Natural killer cell treated with Interleukin-12 subunit alpha and Interleukin-12 subunit beta and Interleukin-15 and Interleukin-18, amount 100 ng/mL, for 72 hours (primary cell): ENCODE data around the gene RPL31. TPM values are rescaled to one million over a fixed set of nuclear protein-coding genes. Genes with fewer than 3 reads are reported as not detected.

Experiments used
- ATAC-seq, 2 donors: fragments of 150-1000 bp; cut with Tn5 transposase in 1 of 2; sonication (Bioruptor Pico), chemical (Tn5 transposase) in 1 of 2; 2 replicates each; pipeline ENCODE4 v1.10.0; 2021
- DNase-seq: peaks from one replicate; pipeline ENCODE4 v3.0.0; 2022; ENCODE audit warnings: low spot score
- H3K27ac Mint-ChIP-seq, 2 donors: 1 replicate in 1 of 2; 2 replicates in 1 of 2; pipeline ENCODE4 v1.8.0; 2022; ENCODE audit warnings: mixed read lengths in 2 of 2, mild to moderate bottlenecking in 1 of 2, moderate library complexity in 1 of 2
- H3K27me3 Mint-ChIP-seq, 2 donors: 1 replicate in 1 of 2; 2 replicates in 1 of 2; pipeline ENCODE4 v1.8.0; 2022; ENCODE audit warnings: mixed read lengths in 2 of 2
- H3K36me3 Mint-ChIP-seq: one replicate; pipeline ENCODE4 v1.8.0; 2022; ENCODE audit warnings: mixed read lengths
- H3K4me1 Mint-ChIP-seq, 2 donors: 1 replicate in 1 of 2; 2 replicates in 1 of 2; pipeline ENCODE4 v1.8.0; 2022; ENCODE audit warnings: low read depth in 2 of 2, mixed read lengths in 2 of 2, mild to moderate bottlenecking in 1 of 2
- H3K4me3 Mint-ChIP-seq: one replicate; pipeline ENCODE4 v1.8.0; 2022; ENCODE audit warnings: mixed read lengths
- H3K9me3 Mint-ChIP-seq: 2 replicates; pipeline ENCODE4 v1.8.0; 2022; ENCODE audit warnings: mixed read lengths
- total RNA-seq, 2 donors: library from RNA; stranded (reverse); gene quantifications; one replicate each; pipeline ENCODE4 v1.2.3, GENCODE V29; 2022

The RPL31 gene
- total RNA-seq, 2 donors from 2014 or later, result 623 to 1,027 TPM

DNA sequence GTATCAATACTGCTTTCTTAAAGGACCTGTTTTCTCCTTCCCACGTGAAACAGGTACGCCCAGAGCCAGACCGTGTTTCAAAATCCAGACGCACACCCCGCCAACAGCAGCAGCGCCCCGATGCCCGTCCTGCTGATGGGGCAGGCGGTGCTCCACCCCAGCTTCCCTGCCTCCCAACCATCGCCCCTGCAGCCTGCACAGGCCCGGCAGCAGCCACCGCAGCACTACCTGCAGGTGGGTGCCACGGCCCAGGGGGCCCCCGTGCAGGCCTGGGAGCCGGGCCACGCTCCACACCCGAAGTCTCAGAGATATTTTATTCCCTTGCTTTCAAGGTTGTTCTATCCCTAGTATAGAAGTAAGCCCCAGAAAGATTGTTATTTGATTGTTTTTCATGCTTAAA lies 8.8 kb upstream of the RPL31 start:
- Mint-ChIP-seq H3K9me3 (no peaks in the 10 kb centered on the region), H3K4me1 (peaks cover 0 to 5% of the 10 kb centered on the region in 2 donors), H3K36me3 (no peaks in the 10 kb centered on the region), H3K27me3 (no peaks in the 10 kb centered on the region), H3K4me3 (no peak overlapping the region), H3K27ac (no peak overlapping the region)
- DNase-seq (no peak), ATAC-seq (no peak)

DNA sequence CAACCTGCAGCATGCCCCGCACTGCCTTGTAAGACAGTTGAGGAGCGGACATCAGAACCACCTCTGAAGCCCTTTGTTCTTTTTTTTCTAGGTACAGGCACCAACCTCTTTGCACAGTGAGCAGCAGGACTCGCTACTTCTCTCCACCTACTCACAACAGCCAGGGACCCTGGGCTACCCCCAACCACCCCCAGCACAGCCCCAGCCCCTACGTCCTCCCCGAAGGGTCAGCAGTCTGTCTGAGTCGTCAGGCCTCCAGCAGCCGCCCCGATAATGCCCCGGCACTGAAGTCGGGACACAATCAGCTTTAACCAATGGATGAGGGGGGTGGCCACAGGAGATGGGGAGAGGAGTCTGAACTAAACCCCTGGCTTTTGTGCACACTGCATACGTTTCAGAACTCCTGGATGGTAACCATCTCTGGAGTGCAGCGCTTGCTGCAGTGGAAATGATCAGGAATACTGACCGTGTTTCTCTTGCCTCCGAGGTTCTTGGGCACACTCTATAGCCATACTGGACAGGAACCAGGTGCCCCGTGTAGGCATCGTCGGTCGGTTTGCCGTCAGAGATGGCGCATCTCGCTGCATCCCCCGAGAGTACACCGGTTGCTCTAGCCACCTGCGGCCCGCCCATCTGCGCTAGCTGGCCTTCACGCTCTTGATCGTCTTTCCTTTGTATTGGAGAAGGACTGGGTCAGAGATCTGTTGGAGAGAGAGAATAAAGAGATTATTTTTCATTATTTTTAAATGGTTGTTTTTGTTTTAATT lies 6.6 kb upstream of the RPL31 start:
- no peaks in the 10 kb centered on the region for H3K9me3 Mint-ChIP-seq
- DNase-seq, result no peak
- no peak overlapping the region for H3K4me3 Mint-ChIP-seq
- peaks cover 0 to 4% of the 10 kb centered on the region in 2 donors for H3K27me3 Mint-ChIP-seq
- no peak overlapping the region for H3K27ac Mint-ChIP-seq
- no peaks in the 10 kb centered on the region for H3K36me3 Mint-ChIP-seq
- peaks cover 0 to 5% of the 10 kb centered on the region in 2 donors for H3K4me1 Mint-ChIP-seq
- no peak for ATAC-seq

DNA sequence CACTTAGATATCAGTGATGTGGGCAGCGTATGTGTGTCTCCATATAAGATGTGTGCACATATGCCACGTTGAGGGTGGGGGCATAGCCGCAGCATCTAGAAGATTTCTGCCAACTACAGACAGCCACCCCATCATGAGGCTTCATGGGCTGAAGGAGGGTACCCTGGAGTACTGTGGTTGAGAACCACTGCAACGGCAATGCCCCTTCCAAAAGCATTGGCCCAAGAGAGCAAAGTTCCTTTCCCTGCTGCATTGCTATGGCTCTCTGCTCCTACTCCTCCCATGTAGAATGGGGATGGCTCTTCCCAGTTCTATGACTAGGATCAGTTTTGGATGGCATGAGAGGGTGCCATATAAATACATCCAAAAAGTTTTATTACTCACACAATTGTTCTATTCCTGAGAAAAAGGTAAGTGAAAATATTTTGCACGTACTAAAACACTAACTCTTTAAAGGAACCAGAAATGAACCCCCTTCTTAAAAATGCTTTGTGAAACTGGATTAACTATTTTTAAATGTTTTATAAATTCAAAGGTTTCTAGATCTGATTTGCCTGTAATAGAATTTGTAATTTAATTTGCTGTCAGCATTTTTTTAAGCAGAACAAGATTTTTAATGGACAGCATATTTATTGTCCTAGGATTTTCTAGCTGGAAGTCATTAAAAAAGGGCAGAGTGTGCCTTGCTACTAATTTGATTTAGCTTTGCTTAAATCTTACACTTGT lies 4.4 kb upstream of the RPL31 start:
- H3K27me3 Mint-ChIP-seq, result peaks cover 0 to 4% of the 10 kb centered on the region in 2 donors
- no peak overlapping the region for H3K4me3 Mint-ChIP-seq
- peaks cover 8 to 10% of the 10 kb centered on the region in 2 donors for H3K4me1 Mint-ChIP-seq

DNA sequence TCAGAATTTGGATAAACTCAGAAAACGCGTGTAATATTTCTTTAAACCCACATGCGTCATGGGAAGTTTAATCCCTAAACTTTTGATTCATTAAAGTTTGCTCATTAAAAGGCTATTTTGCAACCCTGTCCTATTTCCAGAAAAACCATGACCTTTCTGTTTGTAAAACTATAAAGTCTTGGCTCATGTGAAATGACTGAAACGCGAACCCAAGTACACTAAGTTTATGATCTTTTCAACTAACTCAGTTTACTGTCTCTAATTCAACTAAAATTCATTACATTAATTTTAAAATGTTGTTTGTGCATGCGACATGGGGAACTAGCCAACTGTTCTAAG lies 3.9 kb upstream of the RPL31 start:
- ATAC-seq, result no peak
- no peak for DNase-seq
- Mint-ChIP-seq H3K4me3 (no peak overlapping the region), H3K27me3 (peaks cover 0 to 4% of the 10 kb centered on the region in 2 donors), H3K36me3 (peaks cover 7% of the 10 kb centered on the region), H3K4me1 (peaks cover 13 to 14% of the 10 kb centered on the region in 2 donors), H3K9me3 (no peaks in the 10 kb centered on the region), H3K27ac (no peak overlapping the region)

More for the DNA sequence above, 4.4 kb upstream of the RPL31 start:
- Mint-ChIP-seq H3K9me3 (no peaks in the 10 kb centered on the region), H3K36me3 (peaks cover 2% of the 10 kb centered on the region), H3K27ac (no peak overlapping the region)
- ATAC-seq (no peak), DNase-seq (no peak)

DNA sequence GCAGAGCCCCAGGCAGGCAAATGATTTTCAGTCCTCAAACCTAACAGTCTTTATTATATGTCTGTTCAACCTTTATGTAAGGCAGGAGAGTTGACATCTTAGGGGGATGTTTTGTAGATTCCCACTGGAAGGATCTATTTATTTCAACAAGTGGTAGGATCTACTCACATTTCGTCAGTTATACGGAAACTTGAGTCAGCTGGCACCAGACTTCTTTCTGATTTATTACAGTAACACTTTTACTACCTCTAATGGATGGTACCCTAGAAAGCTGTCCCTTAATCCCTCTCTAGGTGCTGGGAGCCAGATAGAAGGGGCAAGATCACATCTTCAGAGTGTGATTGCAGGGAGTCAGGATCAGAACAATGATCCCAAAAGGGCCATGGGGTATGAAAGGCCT lies 2.1 kb upstream of the RPL31 start:
- ATAC-seq (no peak), DNase-seq (no peak)
- Mint-ChIP-seq H3K9me3 (no peaks in the 10 kb centered on the region), H3K36me3 (peaks cover 25% of the 10 kb centered on the region), H3K27ac (peak overlapping the region in 1 of 2 donors; percentile 40), H3K27me3 (peaks cover 0 to 4% of the 10 kb centered on the region in 2 donors), H3K4me3 (no peak overlapping the region), H3K4me1 (peaks cover 31 to 32% of the 10 kb centered on the region in 2 donors)

DNA sequence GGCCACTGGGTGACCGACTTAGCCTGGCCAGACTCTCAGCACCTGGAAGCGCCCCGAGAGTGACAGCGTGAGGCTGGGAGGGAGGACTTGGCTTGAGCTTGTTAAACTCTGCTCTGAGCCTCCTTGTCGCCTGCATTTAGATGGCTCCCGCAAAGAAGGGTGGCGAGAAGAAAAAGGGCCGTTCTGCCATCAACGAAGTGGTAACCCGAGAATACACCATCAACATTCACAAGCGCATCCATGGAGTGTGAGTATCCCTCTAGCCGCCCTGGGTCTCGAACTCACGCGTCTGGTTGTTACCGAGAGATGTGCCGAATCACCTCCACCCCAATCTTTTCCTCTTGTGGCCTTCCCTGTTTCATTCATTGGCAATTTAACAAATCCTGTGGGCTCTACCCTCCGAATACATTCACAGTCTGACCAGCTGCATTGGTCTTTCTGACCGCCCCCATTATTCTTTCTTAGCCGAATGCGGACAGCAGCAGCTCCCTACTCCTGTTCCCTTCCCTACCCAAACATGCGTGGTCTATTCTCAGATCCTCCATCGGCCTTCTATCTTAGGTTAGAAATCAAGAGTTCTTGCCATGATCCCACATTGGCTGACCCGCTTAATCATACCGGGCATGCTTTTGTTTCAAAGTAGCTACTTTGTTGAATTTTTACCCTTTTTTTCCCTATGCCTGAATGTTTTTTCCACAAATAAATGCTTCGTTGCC lies 631 bp downstream of the RPL31 start:
- Mint-ChIP-seq H3K36me3 (peaks cover 44% of the 10 kb centered on the region), H3K27me3 (peaks cover 0 to 4% of the 10 kb centered on the region in 2 donors), H3K27ac (peak overlapping the region; percentile 90 to 96), H3K4me1 (peaks cover 45 to 47% of the 10 kb centered on the region in 2 donors), H3K4me3 (peak overlapping the region; percentile 95), H3K9me3 (no peaks in the 10 kb centered on the region)
- DNase-seq (no peak), ATAC-seq (no peak)

DNA sequence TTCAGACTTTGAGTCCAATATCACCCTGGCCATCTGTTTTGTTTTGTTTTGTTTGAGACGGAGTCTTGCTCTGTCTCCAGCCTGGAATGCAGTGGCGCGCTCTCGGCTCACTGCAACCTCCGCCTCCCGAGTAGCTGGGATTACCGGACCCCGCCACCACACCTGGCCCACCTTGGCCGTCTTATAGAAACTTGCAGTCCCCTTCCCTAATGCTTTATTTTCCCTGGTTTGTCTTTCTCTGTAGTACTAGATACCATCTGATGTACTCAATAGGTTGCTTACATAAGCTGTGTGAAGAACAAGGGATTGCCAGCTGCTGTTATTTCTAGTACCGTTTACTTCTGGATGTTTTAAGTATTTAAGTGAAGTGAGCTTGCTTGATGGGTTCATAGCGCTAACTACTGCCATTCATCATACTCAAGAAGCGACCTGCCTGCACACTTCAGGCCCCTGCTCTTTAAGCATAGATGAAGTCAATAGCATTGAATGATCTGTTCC lies 1.2 kb downstream of the RPL31 start:
- no peak for DNase-seq
- peaks cover 0 to 4% of the 10 kb centered on the region in 2 donors for H3K27me3 Mint-ChIP-seq
- no peaks in the 10 kb centered on the region for H3K9me3 Mint-ChIP-seq
- no peak for ATAC-seq
- peak overlapping the region; percentile 90 to 96 for H3K27ac Mint-ChIP-seq
- H3K4me3 Mint-ChIP-seq, result peak overlapping the region; percentile 95
- peaks cover 45 to 52% of the 10 kb centered on the region in 2 donors for H3K4me1 Mint-ChIP-seq
- H3K36me3 Mint-ChIP-seq, result peaks cover 48% of the 10 kb centered on the region

DNA sequence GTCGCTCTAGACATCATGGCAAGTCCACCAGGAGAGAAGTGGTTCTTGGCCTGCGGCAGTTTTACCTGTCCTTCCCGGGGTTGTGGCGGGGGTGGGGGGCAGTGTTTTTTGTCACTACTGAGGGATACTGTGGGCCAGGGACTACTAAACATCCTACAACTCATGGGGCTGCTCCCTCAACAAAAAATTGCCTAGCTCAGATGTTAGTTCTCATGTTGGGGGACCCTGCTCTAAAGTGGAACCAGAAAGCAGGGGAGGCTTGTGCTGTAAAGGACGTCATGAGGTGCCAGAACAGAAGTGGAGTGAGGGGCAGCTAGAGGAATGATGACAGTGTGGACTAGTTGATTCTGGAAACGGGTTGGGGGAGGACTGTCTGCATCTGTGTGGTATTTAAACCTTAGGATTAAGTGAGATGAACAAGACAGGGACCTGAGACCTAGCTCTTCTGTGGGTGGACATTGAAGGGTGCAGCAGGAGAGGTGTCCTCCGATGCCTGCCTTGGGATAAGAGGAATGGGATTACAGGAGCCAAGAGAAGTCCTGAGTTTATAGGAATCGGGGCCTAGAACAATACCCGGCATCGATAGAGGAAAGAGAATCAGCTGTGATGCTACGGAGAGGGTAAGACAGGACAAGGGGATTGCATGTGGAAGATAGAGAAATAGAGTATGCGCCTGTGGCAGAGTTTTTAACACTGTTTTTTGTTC lies 2.7 kb downstream of the RPL31 start:
- Mint-ChIP-seq H3K4me3 (peak overlapping the region; percentile 95), H3K27ac (peak overlapping the region; percentile 90 to 96), H3K9me3 (no peaks in the 10 kb centered on the region), H3K36me3 (peaks cover 48% of the 10 kb centered on the region), H3K4me1 (peaks cover 45 to 56% of the 10 kb centered on the region in 2 donors), H3K27me3 (peaks cover 0 to under 1% of the 10 kb centered on the region in 2 donors)
- DNase-seq, result no peak
- no peak for ATAC-seq

DNA sequence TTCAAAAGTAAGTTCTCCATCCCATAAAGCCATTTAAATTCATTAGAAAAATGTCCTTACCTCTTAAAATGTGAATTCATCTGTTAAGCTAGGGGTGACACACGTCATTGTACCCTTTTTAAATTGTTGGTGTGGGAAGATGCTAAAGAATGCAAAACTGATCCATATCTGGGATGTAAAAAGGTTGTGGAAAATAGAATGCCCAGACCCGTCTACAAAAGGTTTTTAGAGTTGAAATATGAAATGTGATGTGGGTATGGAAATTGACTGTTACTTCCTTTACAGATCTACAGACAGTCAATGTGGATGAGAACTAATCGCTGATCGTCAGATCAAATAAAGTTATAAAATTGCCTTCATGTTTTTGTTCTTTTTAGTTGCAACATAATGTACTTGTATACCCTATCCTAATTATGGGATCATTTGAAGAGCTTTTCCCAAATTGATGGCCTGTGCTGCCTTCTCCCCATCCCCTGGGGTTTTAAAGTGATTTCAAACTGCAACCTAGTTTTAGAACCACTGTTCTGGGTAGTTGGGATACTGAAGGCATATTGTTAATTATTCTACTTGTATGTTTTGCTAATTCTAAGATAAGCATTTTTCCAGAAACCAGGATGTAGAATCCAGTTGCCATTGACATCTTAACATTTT lies 4.1 kb downstream of the RPL31 start:
- ATAC-seq, result no peak
- H3K4me1 Mint-ChIP-seq, result peaks cover 45 to 56% of the 10 kb centered on the region in 2 donors
- peak overlapping the region; percentile 95 for H3K4me3 Mint-ChIP-seq
- H3K27ac Mint-ChIP-seq, result peak overlapping the region in 1 of 2 donors; percentile 90
- H3K27me3 Mint-ChIP-seq, result no peaks in the 10 kb centered on the region
- no peak for DNase-seq
- no peaks in the 10 kb centered on the region for H3K9me3 Mint-ChIP-seq
- peaks cover 48% of the 10 kb centered on the region for H3K36me3 Mint-ChIP-seq

DNA sequence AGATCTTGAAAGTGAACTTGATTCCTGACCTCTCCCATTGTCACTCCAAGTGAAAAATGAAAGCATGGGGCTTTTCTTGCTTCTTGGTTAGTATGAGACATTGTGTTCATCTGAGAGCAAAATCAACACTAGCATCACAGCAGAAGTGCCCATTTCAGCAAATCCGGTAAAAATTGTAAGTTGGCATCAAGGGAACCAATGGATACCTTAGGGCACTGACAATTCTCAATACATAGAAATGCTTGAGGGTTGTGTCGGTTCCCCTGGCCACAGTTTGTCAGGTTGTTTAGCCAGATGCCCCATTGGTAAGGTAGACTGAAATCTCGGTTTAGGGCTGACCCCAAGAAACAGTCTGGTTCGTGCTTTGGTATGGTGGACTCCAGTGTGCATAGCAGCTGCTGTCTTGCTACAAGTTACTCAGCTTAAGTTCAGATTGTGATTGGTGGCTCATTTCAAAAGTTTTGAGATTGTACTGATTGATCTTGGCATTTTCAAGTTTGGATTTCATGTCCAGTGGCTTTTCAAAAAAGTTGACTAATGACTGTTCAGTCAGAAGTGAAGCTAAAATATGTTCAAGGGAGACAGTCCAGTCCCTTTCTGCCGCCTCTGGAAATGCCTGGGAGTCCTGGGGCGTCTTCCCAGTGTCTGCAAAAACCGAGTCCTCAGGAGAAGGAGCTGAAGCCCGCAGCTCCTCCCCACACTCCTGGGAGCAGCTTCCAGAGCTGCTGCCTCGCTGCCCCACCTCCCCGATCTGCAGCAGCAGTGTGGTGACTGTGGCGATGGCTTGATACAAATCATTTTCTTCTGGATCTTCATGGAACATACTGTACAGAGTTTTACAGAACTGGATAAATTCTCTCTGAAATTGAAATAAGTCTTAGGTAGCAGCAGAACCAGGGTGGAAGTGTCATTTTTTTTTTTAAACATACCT lies 5.6 kb downstream of the RPL31 start:
- Mint-ChIP-seq H3K4me1 (peaks cover 47 to 53% of the 10 kb centered on the region in 2 donors), H3K4me3 (peak overlapping the region; percentile 22), H3K9me3 (no peaks in the 10 kb centered on the region), H3K27ac (peak overlapping the region; percentile 56 to 76), H3K36me3 (peaks cover 51% of the 10 kb centered on the region), H3K27me3 (no peaks in the 10 kb centered on the region)
- DNase-seq (no peak), ATAC-seq (no peak)

DNA sequence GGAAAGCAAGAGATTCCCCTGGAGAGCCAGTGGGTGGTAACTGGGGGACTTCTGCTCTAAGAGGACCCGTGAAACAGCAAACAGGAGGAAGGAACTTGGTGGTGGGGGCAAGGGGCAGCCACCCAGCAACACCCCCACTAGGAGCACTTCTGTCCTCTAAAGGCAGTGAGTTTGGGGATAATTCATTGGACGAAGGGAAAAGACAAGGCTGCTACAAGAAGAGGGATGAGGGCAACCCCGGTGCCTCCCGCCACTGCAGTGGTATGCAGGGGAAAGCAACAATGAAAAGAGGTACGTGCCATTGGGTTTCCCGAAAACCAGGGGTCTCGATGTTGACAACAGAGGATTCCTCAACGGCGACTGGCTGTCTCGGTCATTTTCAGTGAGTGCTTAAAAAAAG lies 9.1 kb downstream of the RPL31 start:
- no peak overlapping the region for H3K4me3 Mint-ChIP-seq

DNA sequence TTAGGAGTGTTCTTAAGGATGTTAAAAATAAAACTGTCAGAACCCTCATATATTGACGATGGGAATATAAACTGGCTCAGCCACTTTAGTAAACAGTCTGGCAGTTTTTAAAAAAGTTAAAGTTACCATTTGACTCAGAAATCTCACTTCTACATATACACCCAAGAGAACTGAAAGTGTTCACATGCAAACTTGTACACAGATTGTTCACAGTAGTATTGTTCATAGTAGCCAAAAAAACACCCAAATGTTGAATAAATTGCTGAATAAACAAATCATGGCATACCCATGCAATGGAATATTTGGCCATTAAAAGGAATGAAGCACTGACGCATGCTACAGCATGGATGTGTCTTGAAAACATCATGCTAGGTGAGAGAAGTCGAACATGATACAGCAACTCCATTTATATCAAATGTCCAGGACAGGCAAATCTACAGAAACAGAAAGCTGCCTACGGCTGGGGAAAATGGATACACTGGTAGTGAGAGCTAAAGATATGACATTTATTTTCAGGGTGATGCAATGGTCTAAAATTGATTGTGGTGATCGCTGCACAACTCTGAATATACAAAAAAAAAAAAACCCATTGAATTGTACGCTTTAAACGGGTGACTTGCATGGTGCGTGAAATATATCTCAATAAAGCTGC lies 10.1 kb downstream of the RPL31 start:
- Mint-ChIP-seq H3K36me3 (peaks cover 19% of the 10 kb centered on the region), H3K9me3 (no peaks in the 10 kb centered on the region), H3K4me3 (no peak overlapping the region), H3K4me1 (peaks cover 13 to 27% of the 10 kb centered on the region in 2 donors), H3K27me3 (no peaks in the 10 kb centered on the region), H3K27ac (peak overlapping the region; percentile 1 to 38)
- ATAC-seq (peak in 1 of 2 donors; percentile 54), DNase-seq (no peak)

More for the DNA sequence above, 9.1 kb downstream of the RPL31 start:
- DNase-seq (no peak), ATAC-seq (no peak)
- Mint-ChIP-seq H3K4me1 (peaks cover 15 to 30% of the 10 kb centered on the region in 2 donors), H3K9me3 (no peaks in the 10 kb centered on the region), H3K36me3 (peaks cover 21% of the 10 kb centered on the region), H3K27ac (no peak overlapping the region), H3K27me3 (no peaks in the 10 kb centered on the region)
